ENCODE measurements around the gene KRTAP4-8. TPM values are rescaled to one million over a fixed set of nuclear protein-coding genes. Genes with fewer than 3 reads are reported as not detected.
"Not testable (repeated sequence)": the region's sequence is repeated elsewhere in the genome, so short reads cannot be mapped to it uniquely, and the experiment has no call there.

KRTAP4-8 gene
- total RNA-seq, 1 experiment from 2014 or later = not detected

DNA sequence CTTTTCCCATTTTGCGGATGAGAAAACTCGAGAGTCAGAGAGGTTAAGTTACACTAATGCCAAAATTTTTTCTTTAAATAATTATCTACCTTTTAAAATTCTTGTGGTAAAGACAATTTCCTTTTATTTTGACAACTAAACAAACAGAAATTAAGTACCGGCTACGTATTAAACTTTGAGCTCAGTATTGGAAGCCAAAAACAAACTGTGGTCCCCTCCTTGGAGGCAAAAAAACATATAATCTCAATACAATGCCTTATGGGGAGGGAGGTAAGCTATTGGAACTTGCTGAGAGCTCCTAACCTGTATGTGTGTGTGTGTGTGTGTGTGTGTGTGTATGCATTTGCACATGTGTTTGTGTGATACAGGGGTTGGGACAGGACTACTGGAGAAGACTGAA lies 34.5 kb downstream of the KRTAP4-8 start:
- Mint-ChIP-seq H3K4me1 (ENCODE audit: low read depth, unreplicated experiment) (peaks cover 42% of the 10 kb centered on the region), H3K4me3 (ENCODE audit: unreplicated experiment) (no peak overlapping the region), H3K27me3 (ENCODE audit: insufficient read depth, unreplicated experiment) (no peaks in the 10 kb centered on the region), H3K36me3 (ENCODE audit: insufficient read depth, unreplicated experiment) (peaks cover 12% of the 10 kb centered on the region), H3K27ac (ENCODE audit: unreplicated experiment) (peak overlapping the region; percentile 28), H3K9me3 (ENCODE audit: unreplicated experiment) (peaks cover 23% of the 10 kb centered on the region)
- no peak for TF ChIP-seq CTCF (IDR thresholded peaks at IDR 0.05; ENCODE audit: insufficient read depth in 1 of 2, low read depth in 1 of 2, low read length in 1 of 2, severe bottlenecking in 1 of 2, unreplicated experiment in 1 of 2)
- CTCF ChIA-PET = no interaction called here
- no peaks in the 10 kb centered on the region for H3K36me3 ChIP-seq (ENCODE audit: control insufficient read depth, insufficient read depth, low read length)
- no peaks in the 10 kb centered on the region for H3K27me3 ChIP-seq (replicated peaks; ENCODE audit: control insufficient read depth, insufficient read depth, low read length)
- intact Hi-C loops (cut with micrococcal nuclease; ENCODE audit: unreplicated experiment) = loop anchor here (10.0 kb wide), 2 partner anchors 221 to 261 kb away; no protein-coding TSS in a partner anchor
- peaks cover 5% of the 10 kb centered on the region; the same call in 1 of the 2 replicates for H3K9me3 ChIP-seq
- DNase-seq = no peak
- BruUV-seq (replicated peaks) = no TSS peak
- no peak overlapping the region for H3K4me3 ChIP-seq (ENCODE audit: low read depth, low read length)
- POLR2A ChIA-PET = no interaction called here
- H3K4me1 ChIP-seq = peaks cover 39% of the 10 kb centered on the region

GRCh38 chr17:41061964-41062363 lies 36.0 kb downstream of the KRTAP4-8 start:
- peaks cover 5% of the 10 kb centered on the region; the same call in 1 of the 2 replicates for H3K9me3 ChIP-seq
- POLR2A ChIA-PET = no interaction called here
- intact Hi-C loops (cut with micrococcal nuclease; ENCODE audit: unreplicated experiment) = loop anchor here (10.0 kb wide), 2 partner anchors 223 to 263 kb away; no protein-coding TSS in a partner anchor
- no TSS peak for BruUV-seq (replicated peaks)
- CTCF ChIA-PET = no interaction called here
- peaks cover 49% of the 10 kb centered on the region for H3K4me1 ChIP-seq
- no peaks in the 10 kb centered on the region for H3K36me3 ChIP-seq (ENCODE audit: control insufficient read depth, insufficient read depth, low read length)
- peaks cover 45% of the 10 kb centered on the region for H3K4me1 Mint-ChIP-seq (ENCODE audit: low read depth, unreplicated experiment)
- H3K4me3 ChIP-seq (ENCODE audit: low read depth, low read length) = no peak overlapping the region
- no peak overlapping the region for H3K4me3 Mint-ChIP-seq (ENCODE audit: unreplicated experiment)
- no peaks in the 10 kb centered on the region for H3K27me3 Mint-ChIP-seq (ENCODE audit: insufficient read depth, unreplicated experiment)
- no peak for TF ChIP-seq CTCF (IDR thresholded peaks at IDR 0.05; ENCODE audit: insufficient read depth in 1 of 2, low read depth in 1 of 2, low read length in 1 of 2, severe bottlenecking in 1 of 2, unreplicated experiment in 1 of 2)
- no peak for DNase-seq
- peak overlapping the region; percentile 68 for H3K27ac Mint-ChIP-seq (ENCODE audit: unreplicated experiment)
- H3K27me3 ChIP-seq (replicated peaks; ENCODE audit: control insufficient read depth, insufficient read depth, low read length) = no peaks in the 10 kb centered on the region
- peaks cover 23% of the 10 kb centered on the region for H3K9me3 Mint-ChIP-seq (ENCODE audit: unreplicated experiment)
- peaks cover 13% of the 10 kb centered on the region for H3K36me3 Mint-ChIP-seq (ENCODE audit: insufficient read depth, unreplicated experiment)

- H3K9me3 Mint-ChIP-seq (ENCODE audit: unreplicated experiment) = peaks cover 14% of the 10 kb centered on the region
- peak in 1 of 2 experiments; percentile 24 for DNase-seq
Observed at GRCh38 chr17:41060052-41060604, 37.8 kb downstream of the KRTAP4-8 start, which contains the start of gene KRTAP2-3. Gene KRTAP2-3, minus strand, starts transcription at chr17:41060114. Its CDS starts 64 bp downstream, at chr17:41060050.

GRCh38 chr17:41059276-41060051 lies 38.5 kb downstream of the KRTAP4-8 start:
- H3K9me3 ChIP-seq; H3K27me3 Mint-ChIP-seq (ENCODE audit: insufficient read depth, unreplicated experiment); H3K27me3 ChIP-seq (replicated peaks; ENCODE audit: control insufficient read depth, insufficient read depth, low read length); H3K36me3 ChIP-seq (ENCODE audit: control insufficient read depth, insufficient read depth, low read length): not testable (repeated sequence)
- Histone ChIP-seq H3K4me3 (ENCODE audit: low read depth, low read length) (peak overlapping the region; percentile 22; the same call in 1 of the 2 replicates), H3K4me1 (peaks cover 49% of the 10 kb centered on the region)
- intact Hi-C loops (cut with micrococcal nuclease; ENCODE audit: unreplicated experiment) = loop anchor here (1.0 to 10.0 kb wide), 5 partner anchors 50 to 265 kb away; partner anchors contain the start of gene KRTAP3-1
- H3K36me3 Mint-ChIP-seq (ENCODE audit: insufficient read depth, unreplicated experiment) = peaks cover 13% of the 10 kb centered on the region
- POLR2A ChIA-PET = interaction anchor here (0.6 to 1.9 kb wide), 7 partner anchors 11 to 203 kb away, joined by 4 to 10 read pairs (median 5); partner anchors contain the start of genes KRTAP3-1 and KRTAP4-1
- H3K4me1 Mint-ChIP-seq (ENCODE audit: low read depth, unreplicated experiment) = peaks cover 46% of the 10 kb centered on the region
- CTCF ChIA-PET = interaction anchor here (0.6 to 1.4 kb wide), 7 partner anchors 10 to 489 kb away, joined by 3 to 8 read pairs (median 3); no protein-coding TSS in a partner anchor
- peak overlapping the region; percentile 76 for H3K27ac Mint-ChIP-seq (ENCODE audit: unreplicated experiment)
- peaks cover 13% of the 10 kb centered on the region for H3K9me3 Mint-ChIP-seq (ENCODE audit: unreplicated experiment)
- TSS peak; percentile 91 for BruUV-seq (replicated peaks)
- peak; percentile 79 to 86 for DNase-seq
- H3K4me3 Mint-ChIP-seq (ENCODE audit: unreplicated experiment) = peak overlapping the region; percentile 68

More at GRCh38 chr17:41060052-41060604, 37.8 kb downstream of the KRTAP4-8 start, which contains the start of gene KRTAP2-3:
- H3K27me3 ChIP-seq (replicated peaks; ENCODE audit: control insufficient read depth, insufficient read depth, low read length) = no peaks in the 10 kb centered on the region
- no peaks in the 10 kb centered on the region for H3K36me3 ChIP-seq (ENCODE audit: control insufficient read depth, insufficient read depth, low read length)
- Mint-ChIP-seq H3K36me3 (ENCODE audit: insufficient read depth, unreplicated experiment) (peaks cover 13% of the 10 kb centered on the region), H3K4me1 (ENCODE audit: low read depth, unreplicated experiment) (peaks cover 45% of the 10 kb centered on the region), H3K27ac (ENCODE audit: unreplicated experiment) (peak within 1 kb of the TSS; percentile 76), H3K27me3 (ENCODE audit: insufficient read depth, unreplicated experiment) (no peaks in the 10 kb centered on the region), H3K4me3 (ENCODE audit: unreplicated experiment) (peak within 1 kb of the TSS; percentile 68)
- POLR2A ChIA-PET = interaction anchor here (1.1 to 1.9 kb wide), 2 partner anchors 11 to 51 kb away, joined by 8 to 10 read pairs; partner anchors contain the start of gene KRTAP3-1
- TF ChIP-seq CTCF (IDR thresholded peaks at IDR 0.05; ENCODE audit: insufficient read depth in 1 of 2, low read depth in 1 of 2, low read length in 1 of 2, severe bottlenecking in 1 of 2, unreplicated experiment in 1 of 2) = no peak
- H3K4me1 ChIP-seq = peaks cover 49% of the 10 kb centered on the region
- H3K4me3 ChIP-seq (ENCODE audit: low read depth, low read length) = peak within 1 kb of the TSS; percentile 22; the same call in 1 of the 2 replicates
- no TSS peak for BruUV-seq (replicated peaks)
- CTCF ChIA-PET = interaction anchor here (1.0 kb wide), 2 partner anchors 11 to 256 kb away, joined by 3 to 4 read pairs; no protein-coding TSS in a partner anchor
- peaks cover 5% of the 10 kb centered on the region; the same call in 1 of the 2 replicates for H3K9me3 ChIP-seq
- intact Hi-C loops (cut with micrococcal nuclease; ENCODE audit: unreplicated experiment) = loop anchor here (10.0 kb wide), 2 partner anchors 225 to 265 kb away; no protein-coding TSS in a partner anchor
